ENCODE data around the gene MAP6.
A peak's percentile ranks its signal among the peaks of the same experiment; 100 is the strongest.

Gene MAP6

DNA sequence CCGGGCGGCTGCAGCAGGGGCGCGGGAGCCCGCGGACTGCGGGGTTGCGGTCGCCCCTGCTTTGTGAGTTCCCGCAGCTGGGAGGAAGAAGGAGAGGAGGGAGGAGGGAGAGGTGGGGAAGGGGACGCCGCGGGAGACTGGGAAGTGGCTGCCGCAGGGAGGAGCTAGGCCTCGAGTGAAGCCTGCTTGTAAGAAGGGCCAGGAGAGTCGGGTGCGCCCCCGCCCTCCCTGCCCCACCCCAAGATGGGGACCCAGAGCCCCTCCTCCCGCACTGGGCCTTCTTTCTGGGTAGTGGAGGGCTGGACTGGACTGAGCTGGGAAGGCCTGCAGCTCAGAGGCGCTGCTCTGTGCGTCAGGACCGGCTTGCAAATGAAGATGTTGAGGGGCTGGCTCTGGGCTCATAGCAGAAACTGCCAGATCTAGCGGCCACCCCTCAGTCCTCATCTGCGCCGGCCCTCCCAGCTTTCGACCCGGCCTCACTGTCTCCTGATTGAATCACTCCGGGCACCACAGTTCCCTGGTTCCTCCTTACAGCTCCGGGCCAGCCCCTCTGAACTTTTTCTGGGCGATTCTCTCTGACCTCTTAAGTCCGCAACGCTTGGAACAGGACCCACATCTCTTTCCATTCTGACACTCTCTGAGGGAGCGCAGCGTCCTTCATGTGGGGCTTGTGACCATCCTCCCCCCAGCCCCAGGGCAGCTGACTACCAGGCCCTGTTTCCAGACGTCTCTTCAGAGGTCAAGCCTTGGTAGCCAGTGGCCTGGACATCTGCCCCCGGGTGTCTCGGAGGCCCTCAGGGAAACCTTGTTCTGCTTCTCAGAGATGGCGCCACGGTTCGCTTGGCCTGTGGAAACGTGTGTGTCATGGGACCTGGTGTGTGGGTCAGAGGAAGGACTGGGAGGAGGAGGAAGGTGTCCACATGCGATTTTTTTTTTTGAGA, 84.8 kb downstream of the MAP6 start:
- no peak overlapping the region for H3K27ac ChIP-seq (ENCODE audit: low read length)
- no peaks in the 10 kb centered on the region for H3K9me2 ChIP-seq (replicated peaks; ENCODE audit: insufficient read depth, low read length)
- H3K9me3 ChIP-seq (replicated peaks; ENCODE audit: insufficient read depth, low read length): no peaks in the 10 kb centered on the region
- H3K4me3 ChIP-seq (ENCODE audit: low read length): peak overlapping the region; percentile 62
- no peaks in the 10 kb centered on the region for H3F3A ChIP-seq (ENCODE audit: insufficient read depth, low read length)
- H3K79me2 ChIP-seq (ENCODE audit: low read length): no peaks in the 10 kb centered on the region
- peak overlapping the region; percentile 83 for H2AFZ ChIP-seq (ENCODE audit: low read length)
- no peaks in the 10 kb centered on the region for H4K20me1 ChIP-seq (ENCODE audit: insufficient read depth, low read length)
- H3K36me3 ChIP-seq (replicated peaks; ENCODE audit: insufficient read depth, low read length): no peaks in the 10 kb centered on the region
- no peak for DNase-seq
- H3K4me2 ChIP-seq (ENCODE audit: low read depth, low read length): peak overlapping the region; percentile 89
- TF ChIP-seq EZH2phosphoT487 (IDR thresholded peaks at IDR 0.05; ENCODE audit: low read length) (no peak), EZH2 (optimal IDR thresholded peaks at IDR 0.05; ENCODE audit: low read depth, low read length) (no peak)
- TF ChIP-seq, protein P1, sequence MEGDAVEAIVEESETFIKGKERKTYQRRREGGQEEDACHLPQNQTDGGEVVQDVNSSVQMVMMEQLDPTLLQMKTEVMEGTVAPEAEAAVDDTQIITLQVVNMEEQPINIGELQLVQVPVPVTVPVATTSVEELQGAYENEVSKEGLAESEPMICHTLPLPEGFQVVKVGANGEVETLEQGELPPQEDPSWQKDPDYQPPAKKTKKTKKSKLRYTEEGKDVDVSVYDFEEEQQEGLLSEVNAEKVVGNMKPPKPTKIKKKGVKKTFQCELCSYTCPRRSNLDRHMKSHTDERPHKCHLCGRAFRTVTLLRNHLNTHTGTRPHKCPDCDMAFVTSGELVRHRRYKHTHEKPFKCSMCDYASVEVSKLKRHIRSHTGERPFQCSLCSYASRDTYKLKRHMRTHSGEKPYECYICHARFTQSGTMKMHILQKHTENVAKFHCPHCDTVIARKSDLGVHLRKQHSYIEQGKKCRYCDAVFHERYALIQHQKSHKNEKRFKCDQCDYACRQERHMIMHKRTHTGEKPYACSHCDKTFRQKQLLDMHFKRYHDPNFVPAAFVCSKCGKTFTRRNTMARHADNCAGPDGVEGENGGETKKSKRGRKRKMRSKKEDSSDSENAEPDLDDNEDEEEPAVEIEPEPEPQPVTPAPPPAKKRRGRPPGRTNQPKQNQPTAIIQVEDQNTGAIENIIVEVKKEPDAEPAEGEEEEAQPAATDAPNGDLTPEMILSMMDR (IDR thresholded peaks at IDR 0.05; ENCODE audit: low read length): no peak
- peak overlapping the region; percentile 42; the same call in 1 of the 2 replicates for H3K9ac ChIP-seq (ENCODE audit: low read length)
- peaks cover 19% of the 10 kb centered on the region for H3K27me3 ChIP-seq (replicated peaks; ENCODE audit: insufficient read depth, low read length)
- H3K4me1 ChIP-seq (ENCODE audit: low read length): no peaks in the 10 kb centered on the region

DNA sequence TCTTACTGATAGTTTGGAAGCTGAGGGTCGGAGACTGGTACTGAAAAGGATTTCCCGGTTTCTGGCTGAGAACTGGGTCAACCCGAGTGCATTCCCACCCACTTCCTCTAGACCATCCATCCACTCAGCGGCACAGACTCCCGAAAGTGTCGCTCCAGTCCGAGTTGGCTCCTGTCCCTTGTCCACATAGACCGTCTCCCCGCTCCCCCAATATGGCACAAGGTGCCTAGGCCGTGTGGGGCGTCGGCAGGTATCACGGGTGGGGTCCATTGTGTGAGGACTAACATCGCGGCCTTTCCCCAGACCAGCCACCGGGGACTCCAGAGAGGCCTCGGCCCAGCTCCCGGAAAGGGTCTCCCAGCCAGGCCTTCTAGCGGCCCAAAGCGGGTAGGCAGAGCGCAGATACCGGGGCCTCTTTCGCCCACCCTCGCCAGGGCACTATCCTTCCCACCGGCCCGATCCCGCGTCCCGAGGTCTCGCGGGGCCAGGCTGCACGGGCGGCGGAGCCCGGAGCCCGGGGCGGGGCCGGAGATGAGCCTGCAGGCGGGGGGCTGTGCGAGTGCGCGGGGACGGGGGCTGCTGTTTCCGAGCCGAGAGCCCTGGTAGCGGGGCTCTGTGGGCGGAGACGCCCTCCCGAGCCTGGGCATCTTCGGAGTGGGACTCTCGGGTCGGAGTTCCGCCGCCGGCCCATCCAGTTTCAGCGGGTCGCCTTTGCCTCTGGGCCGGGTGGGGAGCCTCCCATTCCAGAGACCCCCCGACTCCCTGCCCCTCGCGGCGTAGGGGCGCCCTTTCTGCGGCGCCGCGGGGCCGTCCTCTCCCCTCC, 85.7 kb downstream of the MAP6 start:
- H3K9me2 ChIP-seq (replicated peaks; ENCODE audit: insufficient read depth, low read length): no peaks in the 10 kb centered on the region
- no peaks in the 10 kb centered on the region for H3K9me3 ChIP-seq (replicated peaks; ENCODE audit: insufficient read depth, low read length)
- H3K79me2 ChIP-seq (ENCODE audit: low read length): no peaks in the 10 kb centered on the region
- no peak overlapping the region for H3K27ac ChIP-seq (ENCODE audit: low read length)
- no peaks in the 10 kb centered on the region for H3K36me3 ChIP-seq (replicated peaks; ENCODE audit: insufficient read depth, low read length)
- H3K9ac ChIP-seq (ENCODE audit: low read length): peak overlapping the region; percentile 42; the same call in 1 of the 2 replicates
- TF ChIP-seq EZH2phosphoT487 (IDR thresholded peaks at IDR 0.05; ENCODE audit: low read length): no peak
- no peak for TF ChIP-seq EZH2 (optimal IDR thresholded peaks at IDR 0.05; ENCODE audit: low read depth, low read length)
- TF ChIP-seq, protein P1 (IDR thresholded peaks at IDR 0.05; ENCODE audit: low read length): peak; percentile 39
- no peaks in the 10 kb centered on the region for H3K4me1 ChIP-seq (ENCODE audit: low read length)
- peak overlapping the region; percentile 62 for H3K4me3 ChIP-seq (ENCODE audit: low read length)
- H2AFZ ChIP-seq (ENCODE audit: low read length): peak overlapping the region; percentile 83
- no peaks in the 10 kb centered on the region for H4K20me1 ChIP-seq (ENCODE audit: insufficient read depth, low read length)
- peak; percentile 38 for DNase-seq
- no peaks in the 10 kb centered on the region for H3F3A ChIP-seq (ENCODE audit: insufficient read depth, low read length)
- peaks cover 19% of the 10 kb centered on the region for H3K27me3 ChIP-seq (replicated peaks; ENCODE audit: insufficient read depth, low read length)
- peak overlapping the region; percentile 89 for H3K4me2 ChIP-seq (ENCODE audit: low read depth, low read length)

DNA sequence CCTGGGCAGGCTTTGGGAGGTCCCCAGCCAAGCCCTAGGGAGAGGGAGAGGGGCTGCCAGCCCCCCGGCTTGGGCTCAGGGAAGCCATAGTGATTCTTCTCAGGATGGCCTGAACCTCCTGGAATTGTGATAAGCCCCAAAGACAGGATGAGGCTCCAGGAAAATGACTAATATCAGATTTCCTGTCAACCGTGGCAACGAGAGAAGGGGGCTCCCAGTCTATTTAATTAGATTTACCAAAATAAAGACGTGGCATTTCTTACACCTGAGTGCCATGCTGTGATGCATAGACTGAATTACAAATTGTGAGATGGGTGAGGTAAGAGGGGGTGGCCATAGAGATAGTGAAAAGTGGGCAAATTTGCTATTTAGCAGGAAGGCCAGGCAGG, 86.3 kb downstream of the MAP6 start:
- Histone ChIP-seq H3K4me3 (ENCODE audit: low read length) (peak overlapping the region; percentile 62), H3K9me2 (replicated peaks; ENCODE audit: insufficient read depth, low read length) (no peaks in the 10 kb centered on the region), H3K36me3 (replicated peaks; ENCODE audit: insufficient read depth, low read length) (no peaks in the 10 kb centered on the region), H2AFZ (ENCODE audit: low read length) (peak overlapping the region; percentile 83), H3K4me1 (ENCODE audit: low read length) (no peaks in the 10 kb centered on the region), H3F3A (ENCODE audit: insufficient read depth, low read length) (no peaks in the 10 kb centered on the region), H3K9ac (ENCODE audit: low read length) (peak overlapping the region; percentile 42; the same call in 1 of the 2 replicates), H4K20me1 (ENCODE audit: insufficient read depth, low read length) (no peaks in the 10 kb centered on the region), H3K79me2 (ENCODE audit: low read length) (no peaks in the 10 kb centered on the region), H3K9me3 (replicated peaks; ENCODE audit: insufficient read depth, low read length) (no peaks in the 10 kb centered on the region), H3K27ac (ENCODE audit: low read length) (no peak overlapping the region), H3K4me2 (ENCODE audit: low read depth, low read length) (peak overlapping the region; percentile 89), H3K27me3 (replicated peaks; ENCODE audit: insufficient read depth, low read length) (peaks cover 19% of the 10 kb centered on the region)
- TF ChIP-seq EZH2 (optimal IDR thresholded peaks at IDR 0.05; ENCODE audit: low read depth, low read length): no peak
- TF ChIP-seq, protein P1 (IDR thresholded peaks at IDR 0.05; ENCODE audit: low read length): no peak
- no peak for TF ChIP-seq EZH2phosphoT487 (IDR thresholded peaks at IDR 0.05; ENCODE audit: low read length)
- no peak for DNase-seq

Measured in MM.1S (cell line).